Astrocyte of the spinal cord (primary cell): Measurements from ENCODE around the gene OR1F1.

Experiments used
- DNase-seq: peaks from one replicate; pipeline ENCODE4 v3.0.0; 2011; ENCODE audit warnings: low read depth, low spot score
- H3K4me3 ChIP-seq: 2 replicates; pipeline ENCODE4 v1.5.1; 2011; ENCODE audit warnings: low read depth, mild to moderate bottlenecking, low read length, moderate library complexity
- in situ Hi-C: cut with HindIII; loops from 2 replicates; pipeline ENCODE4 v1.10.0; 2017; ENCODE audit warnings: low sequenced_read_pairs
- TF ChIP-seq, protein P1 (sequence below): IDR thresholded peaks from 2 replicates; pipeline ENCODE4 v1.5.1; 2012; ENCODE audit warnings: low read depth, mild to moderate bottlenecking, low read length, inconsistent platforms

Gene OR1F1

DNA sequence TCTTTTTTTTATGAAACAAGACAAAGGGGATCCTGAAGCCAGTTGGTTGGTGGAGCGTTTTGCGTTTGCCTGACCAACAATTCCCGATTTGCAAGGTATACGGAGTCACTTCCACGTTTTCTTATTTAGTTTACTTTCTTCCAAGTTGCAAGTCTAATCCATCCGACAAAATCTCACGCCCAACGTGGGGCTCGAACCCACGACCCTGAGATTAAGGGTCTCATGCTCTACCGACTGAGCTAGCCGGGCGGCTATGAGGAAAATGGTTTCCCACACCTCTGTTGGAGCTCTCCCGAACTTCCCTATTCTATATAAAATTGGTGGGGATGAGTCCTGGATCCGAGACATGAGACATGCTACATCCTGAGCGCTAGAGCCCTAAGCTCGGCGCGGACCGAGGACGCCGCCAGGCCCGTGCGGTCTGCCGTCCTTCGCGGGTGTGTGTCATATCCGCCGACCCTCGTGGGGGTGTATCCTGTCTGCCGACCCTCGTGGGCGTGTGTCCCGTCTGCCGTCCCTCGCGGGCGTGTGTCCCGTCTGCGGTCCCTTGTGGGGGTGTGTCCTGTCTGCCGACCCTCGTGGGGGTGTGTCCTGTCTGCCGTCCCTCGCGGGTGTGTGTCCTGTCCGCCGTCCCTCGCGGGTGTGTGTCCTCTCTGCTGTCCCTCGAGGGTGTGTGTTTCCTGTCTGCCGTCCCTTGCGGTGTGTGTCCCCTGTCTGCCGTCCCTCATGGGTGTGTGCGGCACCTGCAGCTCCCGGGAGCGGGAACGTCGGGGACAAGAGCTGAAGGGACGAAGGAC lies 30.6 kb upstream of the OR1F1 start:
- TF ChIP-seq, protein P1, sequence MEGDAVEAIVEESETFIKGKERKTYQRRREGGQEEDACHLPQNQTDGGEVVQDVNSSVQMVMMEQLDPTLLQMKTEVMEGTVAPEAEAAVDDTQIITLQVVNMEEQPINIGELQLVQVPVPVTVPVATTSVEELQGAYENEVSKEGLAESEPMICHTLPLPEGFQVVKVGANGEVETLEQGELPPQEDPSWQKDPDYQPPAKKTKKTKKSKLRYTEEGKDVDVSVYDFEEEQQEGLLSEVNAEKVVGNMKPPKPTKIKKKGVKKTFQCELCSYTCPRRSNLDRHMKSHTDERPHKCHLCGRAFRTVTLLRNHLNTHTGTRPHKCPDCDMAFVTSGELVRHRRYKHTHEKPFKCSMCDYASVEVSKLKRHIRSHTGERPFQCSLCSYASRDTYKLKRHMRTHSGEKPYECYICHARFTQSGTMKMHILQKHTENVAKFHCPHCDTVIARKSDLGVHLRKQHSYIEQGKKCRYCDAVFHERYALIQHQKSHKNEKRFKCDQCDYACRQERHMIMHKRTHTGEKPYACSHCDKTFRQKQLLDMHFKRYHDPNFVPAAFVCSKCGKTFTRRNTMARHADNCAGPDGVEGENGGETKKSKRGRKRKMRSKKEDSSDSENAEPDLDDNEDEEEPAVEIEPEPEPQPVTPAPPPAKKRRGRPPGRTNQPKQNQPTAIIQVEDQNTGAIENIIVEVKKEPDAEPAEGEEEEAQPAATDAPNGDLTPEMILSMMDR, result no peak
- H3K4me3 ChIP-seq, result peak overlapping the region; percentile 73
- DNase-seq, result peak; percentile 95
- in situ Hi-C loops, result no loop called here

DNA sequence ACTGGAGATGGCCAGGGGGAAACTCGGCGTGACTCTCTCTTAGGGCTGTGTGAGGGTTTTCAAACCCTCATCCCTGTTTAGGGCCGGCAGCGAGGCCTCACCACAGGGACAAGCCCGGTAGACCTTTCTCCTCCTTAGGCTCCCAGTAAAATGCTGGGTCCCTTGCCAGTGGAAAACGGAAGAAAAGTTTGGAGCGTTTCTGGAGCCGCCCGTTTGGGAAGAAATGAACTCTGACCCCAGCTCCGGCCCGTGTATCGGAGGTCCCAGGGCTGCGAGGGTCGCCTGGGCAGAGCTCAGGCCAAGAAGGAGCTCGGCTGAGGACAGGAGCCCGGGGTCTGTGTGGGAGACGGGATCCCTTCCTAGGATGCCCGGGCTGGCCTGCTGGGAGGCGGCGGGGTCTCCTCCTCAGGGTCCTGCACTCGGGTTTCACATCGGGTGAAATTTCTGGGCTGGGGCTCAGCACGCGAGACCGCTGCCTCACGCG lies 29.9 kb upstream of the OR1F1 start:
- peak overlapping the region; percentile 73 for H3K4me3 ChIP-seq
- in situ Hi-C loops, result no loop called here
- TF ChIP-seq, protein P1, result no peak
- DNase-seq, result peak; percentile 48

DNA sequence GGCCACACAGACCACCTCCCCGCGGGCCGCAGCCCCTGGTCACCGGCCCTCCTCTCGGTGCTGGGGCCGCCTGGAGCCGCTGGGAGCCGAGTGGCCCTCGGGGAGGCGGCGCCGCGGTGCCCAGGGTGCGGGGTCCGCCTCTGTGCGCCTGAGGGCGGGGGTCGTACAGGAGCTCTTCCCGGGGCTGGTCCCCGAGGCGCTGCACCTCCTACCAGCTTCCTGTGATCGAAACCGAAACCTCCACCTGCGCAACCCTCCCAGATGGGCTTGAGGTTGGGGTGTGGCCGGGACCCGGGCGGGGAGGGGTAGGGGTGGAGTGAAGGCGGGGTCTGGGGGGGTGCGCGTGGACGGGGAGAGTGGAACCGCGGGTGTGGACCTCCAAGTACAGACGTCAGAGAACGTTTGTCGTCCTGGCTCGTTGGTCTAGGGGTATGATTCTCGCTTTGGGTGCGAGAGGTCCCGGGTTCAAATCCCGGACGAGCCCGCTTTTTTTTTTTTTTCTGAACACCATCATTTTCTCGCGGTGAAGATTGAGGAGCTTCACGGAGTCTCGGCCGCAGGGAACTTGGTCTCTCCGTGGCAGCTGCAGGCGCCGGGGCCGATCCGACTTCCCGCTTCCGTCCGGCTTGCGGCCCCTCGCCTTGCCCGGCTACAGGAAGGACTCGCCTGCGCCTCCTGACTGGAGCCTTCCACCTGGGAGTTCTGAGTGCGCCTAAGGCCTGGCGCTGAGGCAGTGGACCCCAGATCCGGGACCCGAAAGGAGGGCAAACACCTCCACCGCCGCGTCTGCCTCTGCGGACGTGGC lies 29.3 kb upstream of the OR1F1 start:
- peak overlapping the region; percentile 73 for H3K4me3 ChIP-seq
- TF ChIP-seq, protein P1, result no peak
- in situ Hi-C loops, result no loop called here
- DNase-seq, result peak; percentile 88

DNA sequence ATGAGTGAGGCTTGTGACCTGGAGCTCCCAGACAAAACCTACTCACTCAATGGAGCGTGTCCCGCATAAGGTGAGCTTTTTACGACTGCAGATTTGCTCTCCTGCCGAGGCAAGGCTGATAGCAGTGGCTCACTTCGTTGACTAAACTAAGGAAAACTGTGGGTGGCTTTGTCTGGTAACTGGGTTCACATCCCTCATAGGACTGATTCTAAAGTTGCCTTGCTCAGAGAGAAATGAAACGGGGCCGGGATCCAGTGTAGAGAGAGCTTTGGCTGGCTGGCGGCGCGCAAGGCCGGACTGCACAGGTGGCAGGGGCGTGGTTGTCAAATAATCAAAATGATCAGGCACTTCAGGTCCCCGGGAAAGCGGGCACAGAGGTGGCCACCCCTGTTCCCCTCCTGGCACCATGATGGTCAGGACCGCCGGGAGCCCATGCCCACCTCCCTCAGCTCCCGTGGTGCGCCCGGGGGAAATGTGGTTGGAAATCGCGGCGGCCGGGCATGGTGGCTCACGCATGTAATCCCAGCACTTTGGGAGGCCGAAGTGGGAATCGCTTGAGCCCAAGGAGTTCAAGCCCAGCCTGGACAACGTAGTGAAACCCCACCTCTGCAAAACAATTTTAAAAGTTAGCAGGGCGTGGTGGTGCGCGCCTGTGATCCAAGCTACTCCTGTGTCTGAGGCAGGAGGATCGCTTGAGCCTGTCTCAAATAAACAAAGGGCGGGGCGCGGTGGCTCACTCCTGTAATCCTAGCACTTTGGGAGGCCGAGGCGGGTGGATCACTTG lies 26.6 kb upstream of the OR1F1 start:
- TF ChIP-seq, protein P1, result no peak
- H3K4me3 ChIP-seq, result no peak overlapping the region
- in situ Hi-C loops, result no loop called here
- no peak for DNase-seq

GRCh38 chr16:3164121-3164991 lies 23.6 kb upstream of the OR1F1 start:
- no peak overlapping the region for H3K4me3 ChIP-seq
- in situ Hi-C loops, result no loop called here
- no peak for DNase-seq

More at GRCh38 chr16:3164121-3164991, 23.6 kb upstream of the OR1F1 start:
- TF ChIP-seq, protein P1, result no peak
